CD4-positive, alpha-beta T cell (primary cell): Measurements from ENCODE around the gene NRXN3. TPM values are rescaled to one million over a fixed set of nuclear protein-coding genes. Genes with fewer than 3 reads are reported as not detected.
"Not testable (repeated sequence)": the region's sequence is repeated elsewhere in the genome, so short reads cannot be mapped to it uniquely, and the experiment has no call there.

Experiments
- ATAC-seq: fragments of 200-7000 bp; cut with Tn5 transposase; one replicate; pipeline ENCODE4 v1.10.0; 2022; ENCODE audit warnings: mild to moderate bottlenecking; ENCODE audit not compliant: poor library complexity
- CTCF ChIA-PET: fragments of 350-600 bp; sonication (Branson Sonifier 250); formaldehyde crosslinking; loops from one replicate; lab custom pipeline; 2021; ENCODE audit warnings: antibody characterized with exemption, inconsistent platforms; lab: Charles Lee
- POLR2A ChIA-PET: fragments of 350-600 bp; sonication (Branson Sonifier 250); formaldehyde crosslinking; loops from one replicate; lab custom pipeline; 2021; ENCODE audit warnings: antibody characterized with exemption, inconsistent platforms; lab: Charles Lee
- DNase-seq, 14 experiments: peaks; one replicate each; pipeline ENCODE4 v3.0.0-alpha.2; 2013 to 2020; ENCODE audit warnings: mixed read lengths in 2 of 14
- H3K27ac ChIP-seq, 2 donors: one replicate each; pipeline versions ENCODE4 v1.5.1 to v1.7.0; 2013; ENCODE audit warnings: low read length in 2 of 2, low read depth in 1 of 2, mild to moderate bottlenecking in 1 of 2
- H3K27me3 ChIP-seq, 2 experiments: 1 replicate in 1 of 2; 2 replicates in 1 of 2; pipeline versions ENCODE4 v1.6.1 to v1.7.0; 2013; ENCODE audit warnings: low read length in 2 of 2, control low read depth in 1 of 2, mild to moderate bottlenecking in 1 of 2, moderate library complexity in 1 of 2; ENCODE audit not compliant: insufficient read depth in 2 of 2, control insufficient read depth in 1 of 2
- H3K36me3 ChIP-seq: one replicate; pipeline ENCODE4 v1.6.1; 2013; ENCODE audit warnings: low read length, control low read depth; ENCODE audit not compliant: insufficient read depth
- H3K4me1 ChIP-seq: one replicate; pipeline ENCODE4 v1.6.1; 2013; ENCODE audit warnings: low read length, control low read depth; ENCODE audit not compliant: insufficient read depth
- H3K4me3 ChIP-seq: one replicate; pipeline ENCODE4 v1.5.1; 2013; ENCODE audit warnings: mild to moderate bottlenecking, low read length, moderate library complexity
- H3K9me3 ChIP-seq, 2 experiments: 1 replicate in 1 of 2; 2 replicates in 1 of 2; pipeline versions ENCODE4 v1.6.1 to v1.7.0; 2013; ENCODE audit warnings: low read length in 2 of 2, mild to moderate bottlenecking in 2 of 2, control low read depth in 1 of 2, moderate library complexity in 1 of 2; ENCODE audit not compliant: control insufficient read depth in 1 of 2, insufficient read depth in 1 of 2
- H3K27ac Mint-ChIP-seq: one replicate; pipeline ENCODE4 v1.8.0; 2020; ENCODE audit warnings: mixed read lengths
- H3K27me3 Mint-ChIP-seq: one replicate; pipeline ENCODE4 v1.8.0; 2021; ENCODE audit warnings: mixed read lengths
- H3K36me3 Mint-ChIP-seq: one replicate; pipeline ENCODE4 v1.8.0; 2021; ENCODE audit warnings: low read depth, mixed read lengths
- H3K4me1 Mint-ChIP-seq: one replicate; pipeline ENCODE4 v1.8.0; 2021; ENCODE audit warnings: low read depth, mixed read lengths
- H3K4me3 Mint-ChIP-seq: one replicate; pipeline ENCODE4 v1.8.0; 2020; ENCODE audit warnings: mild to moderate bottlenecking, mixed read lengths
- H3K9me3 Mint-ChIP-seq: one replicate; pipeline ENCODE4 v1.8.0; 2020; ENCODE audit warnings: mixed read lengths
- intact Hi-C, 2 experiments: fragments of 100-400 bp; cut with DNase I in 1 of 2; cut with micrococcal nuclease in 1 of 2; formaldehyde crosslinking; loops; one replicate each; pipeline versions ENCODE4 v1.15.1 to v1.9.0; 2023 to 2025; cut with DNase I, micrococcal nuclease
- total RNA-seq, 174 experiments: library from RNA in 2 of 174; stranded (reverse) in 2 of 174; gene quantifications; one replicate each; pipeline ENCODE4 v1.2.3 and lab custom pipeline; 2021 to 2026
- TF ChIP-seq, protein P1 (sequence below): fragments of 200-600 bp; IDR thresholded peaks from one replicate; pipeline ENCODE4 v1.8.0; 2022; ENCODE audit warnings: antibody characterized with exemption, mild to moderate bottlenecking

The NRXN3 gene
- total RNA-seq, 2 experiments from 2014 or later, result not detected

DNA sequence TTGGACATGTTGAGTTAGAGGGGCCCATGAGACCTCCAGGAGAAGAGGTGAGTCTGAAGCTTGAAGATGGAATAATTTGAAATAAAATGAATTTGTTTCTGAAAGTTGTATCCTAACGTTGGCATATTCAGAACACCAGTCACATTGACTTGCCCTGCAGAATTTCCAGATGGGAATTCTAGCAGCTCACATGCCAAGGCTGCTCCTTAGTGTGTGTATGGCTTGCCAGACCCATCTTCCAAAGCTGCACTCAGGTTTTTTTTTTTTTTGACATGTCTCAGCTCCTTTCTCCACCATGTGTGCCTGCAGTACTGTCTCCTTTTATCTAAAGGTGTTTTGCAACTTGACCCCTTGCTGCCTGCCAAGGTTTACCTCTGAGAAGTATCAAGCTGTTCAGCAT lies 261.9 kb downstream of the NRXN3 start:
- Mint-ChIP-seq H3K27me3 (peaks cover 10% of the 10 kb centered on the region), H3K27ac (no peak overlapping the region), H3K4me1 (no peaks in the 10 kb centered on the region), H3K9me3 (no peaks in the 10 kb centered on the region), H3K4me3 (no peak overlapping the region), H3K36me3 (no peaks in the 10 kb centered on the region)
- H3K9me3 ChIP-seq, result no peaks in the 10 kb centered on the region
- no peak for ATAC-seq
- H3K27ac ChIP-seq, result no peak overlapping the region
- DNase-seq, result no peak
- H3K36me3 ChIP-seq, result no peaks in the 10 kb centered on the region
- ChIA-PET POLR2A (no interaction called here), CTCF (no interaction called here)
- no peaks in the 10 kb centered on the region for H3K4me1 ChIP-seq
- TF ChIP-seq, protein P1, sequence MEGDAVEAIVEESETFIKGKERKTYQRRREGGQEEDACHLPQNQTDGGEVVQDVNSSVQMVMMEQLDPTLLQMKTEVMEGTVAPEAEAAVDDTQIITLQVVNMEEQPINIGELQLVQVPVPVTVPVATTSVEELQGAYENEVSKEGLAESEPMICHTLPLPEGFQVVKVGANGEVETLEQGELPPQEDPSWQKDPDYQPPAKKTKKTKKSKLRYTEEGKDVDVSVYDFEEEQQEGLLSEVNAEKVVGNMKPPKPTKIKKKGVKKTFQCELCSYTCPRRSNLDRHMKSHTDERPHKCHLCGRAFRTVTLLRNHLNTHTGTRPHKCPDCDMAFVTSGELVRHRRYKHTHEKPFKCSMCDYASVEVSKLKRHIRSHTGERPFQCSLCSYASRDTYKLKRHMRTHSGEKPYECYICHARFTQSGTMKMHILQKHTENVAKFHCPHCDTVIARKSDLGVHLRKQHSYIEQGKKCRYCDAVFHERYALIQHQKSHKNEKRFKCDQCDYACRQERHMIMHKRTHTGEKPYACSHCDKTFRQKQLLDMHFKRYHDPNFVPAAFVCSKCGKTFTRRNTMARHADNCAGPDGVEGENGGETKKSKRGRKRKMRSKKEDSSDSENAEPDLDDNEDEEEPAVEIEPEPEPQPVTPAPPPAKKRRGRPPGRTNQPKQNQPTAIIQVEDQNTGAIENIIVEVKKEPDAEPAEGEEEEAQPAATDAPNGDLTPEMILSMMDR, result no peak
- no peaks in the 10 kb centered on the region for H3K27me3 ChIP-seq
- no peak overlapping the region for H3K4me3 ChIP-seq
- intact Hi-C loops, result no loop called here

DNA sequence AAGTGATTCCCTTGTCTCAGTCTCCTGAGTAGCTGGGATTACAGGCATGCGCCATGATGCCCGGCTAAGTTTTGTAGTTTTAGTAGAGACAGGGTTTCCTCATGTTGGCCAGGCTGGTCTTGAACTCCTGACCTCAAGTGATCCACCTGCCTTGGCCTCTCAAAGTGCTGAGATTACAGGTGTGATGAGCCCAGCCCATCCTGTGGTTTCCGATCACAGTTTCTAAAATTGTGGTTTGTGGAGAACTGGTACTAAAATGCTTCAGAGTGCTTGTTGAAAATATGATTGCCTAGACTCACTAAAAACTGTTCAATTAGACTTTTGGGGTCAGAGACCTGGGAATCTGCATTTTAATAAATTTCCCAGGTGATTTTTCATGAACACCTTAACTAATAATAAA lies 267.3 kb downstream of the NRXN3 start:
- H3K9me3 Mint-ChIP-seq, H3K36me3 ChIP-seq, H3K27ac Mint-ChIP-seq, H3K27me3 Mint-ChIP-seq, ATAC-seq, H3K36me3 Mint-ChIP-seq, CTCF ChIA-PET, H3K4me3 Mint-ChIP-seq, H3K4me1 ChIP-seq, H3K9me3 ChIP-seq, H3K27ac ChIP-seq, POLR2A ChIA-PET, H3K27me3 ChIP-seq, DNase-seq, intact Hi-C loops, H3K4me1 Mint-ChIP-seq, H3K4me3 ChIP-seq: not testable (repeated sequence)

DNA sequence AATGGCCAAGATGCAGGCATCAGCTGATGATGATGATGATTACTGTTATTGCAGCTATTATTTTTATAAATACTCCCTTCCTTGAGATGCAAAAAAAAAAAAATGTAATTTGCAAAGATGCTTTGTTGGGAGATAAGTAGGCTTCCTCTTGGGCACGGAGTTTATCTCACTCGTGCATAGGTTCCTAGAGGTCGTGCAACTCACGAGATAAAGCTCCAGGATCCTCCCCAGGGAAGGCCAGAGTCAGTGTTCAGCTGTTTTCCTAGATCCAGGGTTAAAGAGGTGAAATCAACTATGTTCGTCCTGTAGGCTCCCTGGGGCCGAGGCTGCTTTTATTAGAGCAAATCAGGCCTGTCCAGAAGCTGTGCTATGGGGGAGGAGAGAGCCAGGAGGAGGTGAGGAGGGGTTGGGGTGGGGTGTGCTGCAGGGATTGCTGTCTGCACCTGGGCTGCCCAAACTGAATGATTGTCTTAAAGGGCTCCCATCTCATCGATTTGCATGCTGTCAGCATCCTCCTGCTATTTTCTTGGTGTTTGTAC lies 270.3 kb downstream of the NRXN3 start:
- ChIA-PET POLR2A (no interaction called here), CTCF (no interaction called here)
- Mint-ChIP-seq H3K4me3 (no peak overlapping the region), H3K36me3 (no peaks in the 10 kb centered on the region), H3K4me1 (no peaks in the 10 kb centered on the region), H3K27me3 (peaks cover 13% of the 10 kb centered on the region), H3K9me3 (peaks cover 3% of the 10 kb centered on the region), H3K27ac (no peak overlapping the region)
- no peaks in the 10 kb centered on the region for H3K36me3 ChIP-seq
- DNase-seq, result no peak
- H3K27ac ChIP-seq, result no peak overlapping the region
- no peaks in the 10 kb centered on the region for H3K27me3 ChIP-seq
- no peak overlapping the region for H3K4me3 ChIP-seq
- TF ChIP-seq, protein P1, result no peak
- H3K4me1 ChIP-seq, result no peaks in the 10 kb centered on the region
- intact Hi-C loops, result no loop called here
- peaks cover 0 to 3% of the 10 kb centered on the region in 2 experiments for H3K9me3 ChIP-seq
- no peak for ATAC-seq

DNA sequence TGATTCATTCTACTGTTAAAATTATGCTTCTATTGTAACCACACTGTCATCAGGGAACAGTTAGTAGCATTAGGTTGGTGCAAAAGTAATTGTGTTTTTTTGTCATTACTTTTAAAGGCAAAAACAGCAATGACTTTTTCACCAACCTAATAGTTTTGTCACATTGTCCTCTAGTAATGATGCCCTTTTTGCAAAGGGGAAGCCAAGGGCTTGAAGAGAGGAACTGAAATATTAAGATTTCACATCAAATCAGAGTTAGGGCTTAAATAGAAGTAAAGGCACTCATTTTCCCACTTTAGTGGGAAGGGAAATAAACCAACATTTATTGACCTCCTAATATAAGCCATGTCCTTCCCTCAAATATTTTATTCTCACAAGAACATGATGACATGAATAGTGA lies 273.7 kb downstream of the NRXN3 start:
- intact Hi-C loops, result no loop called here
- Histone ChIP-seq H3K4me1 (no peaks in the 10 kb centered on the region), H3K4me3 (no peak overlapping the region), H3K27me3 (no peaks in the 10 kb centered on the region), H3K36me3 (no peaks in the 10 kb centered on the region), H3K27ac (no peak overlapping the region), H3K9me3 (peaks cover 0 to 3% of the 10 kb centered on the region in 2 experiments)
- ATAC-seq (no peak), DNase-seq (no peak)
- Mint-ChIP-seq H3K27me3 (peaks cover 25% of the 10 kb centered on the region), H3K9me3 (peaks cover 3% of the 10 kb centered on the region), H3K4me1 (no peaks in the 10 kb centered on the region), H3K27ac (no peak overlapping the region), H3K36me3 (no peaks in the 10 kb centered on the region), H3K4me3 (no peak overlapping the region)
- TF ChIP-seq, protein P1, result no peak
- CTCF ChIA-PET, result no interaction called here
- POLR2A ChIA-PET, result no interaction called here
